IMR-90 (cell line): ENCODE results near the gene CCDC102B. TPM values are rescaled to one million over a fixed set of nuclear protein-coding genes. Genes with fewer than 3 reads are reported as not detected.

Experiments
- ATAC-seq: fragments of 200-7000 bp; cut with Tn5 transposase; 2 replicates; pipeline ENCODE4 v1.9.1; 2020; ENCODE audit warnings: low read depth, mild to moderate bottlenecking, moderate library complexity
- BruUV-seq: library from RNA; stranded (reverse); fragments of 400-500 nt; replicated peaks from 2 replicates; lab custom pipeline; 2021; lab: Mats Ljungman, UMichigan
- CTCF ChIA-PET: fragments of 300-600 bp; formaldehyde crosslinking; extraction: SDS; loops from one replicate; lab custom pipeline; 2021; ENCODE audit warnings: antibody characterized with exemption; lab: Yijun Ruan, JAX
- POLR2A ChIA-PET: fragments of 300-600 bp; sonication (Branson Sonifier 250); formaldehyde crosslinking; loops from one replicate; lab custom pipeline; 2022; ENCODE audit warnings: antibody characterized with exemption; ENCODE audit not compliant: unreplicated experiment; lab: Charles Lee
- DNase-seq: peaks from one replicate; pipeline ENCODE4 v3.0.0; 2013
- H2AFZ ChIP-seq: replicated peaks from 2 replicates; pipeline ENCODE3; 2013; ENCODE audit warnings: low read length, mild to moderate bottlenecking; ENCODE audit not compliant: poor library complexity
- H2AK5ac ChIP-seq: 2 replicates; pipeline ENCODE4 v1.6.1; 2013; ENCODE audit warnings: low read depth, low read length, inconsistent platforms
- H2AK9ac ChIP-seq: replicated peaks from 2 replicates; pipeline ENCODE3; 2013; ENCODE audit warnings: mild to moderate bottlenecking, low read depth, low read length, moderate library complexity; ENCODE audit not compliant: poor library complexity
- H2BK120ac ChIP-seq: 2 replicates; pipeline ENCODE4 v1.6.1; 2013; ENCODE audit warnings: low read depth, low read length, inconsistent platforms
- H2BK15ac ChIP-seq: 3 replicates; pipeline ENCODE4 v1.6.1; 2013; ENCODE audit warnings: low read depth, low read length, inconsistent platforms
- H2BK20ac ChIP-seq: 2 replicates; pipeline ENCODE4 v1.6.1; 2013; ENCODE audit warnings: low read depth, mild to moderate bottlenecking, inconsistent platforms, low read length, moderate library complexity
- H2BK5ac ChIP-seq: 2 replicates; pipeline ENCODE4 v1.6.1; 2013; ENCODE audit warnings: mild to moderate bottlenecking, low read depth, low read length, inconsistent platforms; ENCODE audit not compliant: poor library complexity, severe bottlenecking
- H3K14ac ChIP-seq: replicated peaks from 2 replicates; pipeline ENCODE4 v1.6.1; 2013; ENCODE audit warnings: low read depth, low read length, inconsistent platforms
- H3K18ac ChIP-seq: 2 replicates; pipeline ENCODE4 v1.6.1; 2013; ENCODE audit warnings: low read depth, low read length, control low read depth
- H3K23ac ChIP-seq: 2 replicates; pipeline ENCODE4 v1.6.1; 2013; ENCODE audit warnings: low read depth, low read length, inconsistent platforms
- H3K27ac ChIP-seq: 2 replicates; pipeline ENCODE4 v1.5.1; 2013; ENCODE audit warnings: mild to moderate bottlenecking, control low read depth, low read length; ENCODE audit not compliant: insufficient read depth
- H3K27me3 ChIP-seq: 2 replicates; pipeline ENCODE4 v1.6.1; 2013; ENCODE audit warnings: low read length; ENCODE audit not compliant: control insufficient read depth, insufficient read depth
- H3K36me3 ChIP-seq: 2 replicates; pipeline ENCODE4 v1.6.1; 2013; ENCODE audit warnings: low read length, mixed read lengths; ENCODE audit not compliant: control insufficient read depth, insufficient read depth
- H3K4ac ChIP-seq: 2 replicates; pipeline ENCODE4 v1.6.1; 2013; ENCODE audit warnings: low read depth, low read length, inconsistent platforms
- H3K4me1 ChIP-seq: 2 replicates; pipeline ENCODE4 v1.6.1; 2013; ENCODE audit warnings: low read length, mixed read lengths; ENCODE audit not compliant: control insufficient read depth, insufficient read depth
- H3K4me2 ChIP-seq: 2 replicates; pipeline ENCODE4 v1.6.1; 2013; ENCODE audit warnings: low read depth, mild to moderate bottlenecking, control low read depth, low read length, moderate library complexity
- H3K4me3 ChIP-seq: 2 replicates; pipeline ENCODE4 v1.5.1; 2013; ENCODE audit warnings: low read depth, mild to moderate bottlenecking, control low read depth, low read length, moderate library complexity; ENCODE audit not compliant: insufficient read depth
- H3K56ac ChIP-seq: 2 replicates; pipeline ENCODE4 v1.6.1; 2013; ENCODE audit warnings: low read length, inconsistent platforms; ENCODE audit not compliant: insufficient read depth; ENCODE audit errors: extremely low read depth
- H3K79me1 ChIP-seq, 2 experiments: 2 replicates each; pipeline ENCODE4 v1.6.1; 2013; ENCODE audit warnings: low read length in 2 of 2, inconsistent platforms in 1 of 2, low read depth in 1 of 2
- H3K9ac ChIP-seq: 2 replicates; pipeline ENCODE4 v1.6.1; 2013; ENCODE audit warnings: low read depth, low read length, control low read depth
- H3K9me1 ChIP-seq: 2 replicates; pipeline ENCODE4 v1.6.1; 2013; ENCODE audit warnings: low read length, inconsistent platforms; ENCODE audit not compliant: insufficient read depth
- H3K9me3 ChIP-seq: 2 replicates; pipeline ENCODE4 v1.6.1; 2013; ENCODE audit warnings: low read length; ENCODE audit not compliant: control insufficient read depth, insufficient read depth
- H4K20me1 ChIP-seq: 2 replicates; pipeline ENCODE4 v1.6.1; 2013; ENCODE audit warnings: low read length, inconsistent platforms; ENCODE audit not compliant: insufficient read depth
- H4K5ac ChIP-seq: 2 replicates; pipeline ENCODE4 v1.6.1; 2013; ENCODE audit warnings: mild to moderate bottlenecking, low read depth, low read length, control low read depth
- H4K8ac ChIP-seq, 2 experiments: 2 replicates each; pipeline ENCODE4 v1.6.1; 2013; ENCODE audit warnings: low read depth in 2 of 2, low read length in 2 of 2, control low read depth in 1 of 2, inconsistent platforms in 1 of 2
- H4K91ac ChIP-seq: 2 replicates; pipeline ENCODE4 v1.6.1; 2013; ENCODE audit warnings: low read depth, low read length, inconsistent platforms; ENCODE audit not compliant: insufficient read depth
- CEBPB ChIP-seq: IDR thresholded peaks from 2 replicates; pipeline ENCODE4 v1.6.1; 2012; ENCODE audit warnings: low read depth, low read length, improper control_type of control experiment
- CHD1 ChIP-seq: IDR thresholded peaks from 2 replicates; pipeline ENCODE4 v1.6.1; 2012; ENCODE audit warnings: low read depth, low read length, improper control_type of control experiment
- MAFK ChIP-seq: IDR thresholded peaks from 2 replicates; pipeline ENCODE4 v1.6.1; 2012; ENCODE audit warnings: low read depth, low read length, improper control_type of control experiment
- POLR2A ChIP-seq: IDR thresholded peaks from 2 replicates; pipeline ENCODE4 v1.6.1; 2012; ENCODE audit warnings: mild to moderate bottlenecking, low read depth, low read length
- RAD21 ChIP-seq: IDR thresholded peaks from 2 replicates; pipeline ENCODE4 v1.6.1; 2012; ENCODE audit warnings: low read length, improper control_type of control experiment
- RCOR1 ChIP-seq: IDR thresholded peaks from 2 replicates; pipeline ENCODE4 v1.6.1; 2012; ENCODE audit warnings: mild to moderate bottlenecking, low read length, improper control_type of control experiment; ENCODE audit not compliant: insufficient replicate concordance
- WGBS, 2 experiments: methylation state at CpG; one replicate each; pipeline versions ENCODE4 v1.1.5 to v1.1.7; 2013; ENCODE audit warnings: missing lambda C conversion rate in 2 of 2; ENCODE audit not compliant: insufficient read length in 1 of 2; ENCODE audit errors: extremely low coverage in 2 of 2; 5-methylcytosine and 5-hydroxymethylcytosine counted together
- dilution Hi-C: fragments of 300-500 bp; cut with HindIII; formaldehyde crosslinking; loops from one replicate; pipeline ENCODE4 v1.14.3; 2018; ENCODE audit warnings: low sequenced_read_pairs; ENCODE audit not compliant: unreplicated experiment
- in situ Hi-C: fragments of 300-500 bp; cut with MboI; formaldehyde crosslinking; loops from 3 replicates; pipeline ENCODE4 v1.14.3; 2019; ENCODE audit warnings: low sequenced_read_pairs, inconsistent platforms, mixed read lengths
- intact Hi-C: fragments of 100-400 bp; cut with micrococcal nuclease; formaldehyde crosslinking; loops from 2 replicates; pipeline ENCODE4 v1.10.0; 2022
- polyA plus RNA-seq, 3 experiments: library from polyadenylated mRNA; depleted of rRNA; stranded (reverse); fragments of >200 nt; gene quantifications; 2 replicates each; pipeline ENCODE4 v1.2.3, GENCODE V29; 2012; ENCODE audit warnings: low replicate concordance in 1 of 3
- total RNA-seq: library from RNA; depleted of rRNA; stranded (reverse); fragments of >200 nt; gene quantifications from 2 replicates; pipeline ENCODE4 v1.2.3, GENCODE V29; 2012
- TF ChIP-seq, protein P1 (sequence below): conservative IDR thresholded peaks from 2 replicates; pipeline ENCODE4 v1.5.1; 2012; ENCODE audit warnings: mild to moderate bottlenecking, low read depth, low read length, improper control_type of control experiment

CCDC102B gene
- total and polyA plus RNA-seq, 2 of the 4 experiments (the other 2 are of a cell fraction), result 0.54 to 1.4 TPM

DNA sequence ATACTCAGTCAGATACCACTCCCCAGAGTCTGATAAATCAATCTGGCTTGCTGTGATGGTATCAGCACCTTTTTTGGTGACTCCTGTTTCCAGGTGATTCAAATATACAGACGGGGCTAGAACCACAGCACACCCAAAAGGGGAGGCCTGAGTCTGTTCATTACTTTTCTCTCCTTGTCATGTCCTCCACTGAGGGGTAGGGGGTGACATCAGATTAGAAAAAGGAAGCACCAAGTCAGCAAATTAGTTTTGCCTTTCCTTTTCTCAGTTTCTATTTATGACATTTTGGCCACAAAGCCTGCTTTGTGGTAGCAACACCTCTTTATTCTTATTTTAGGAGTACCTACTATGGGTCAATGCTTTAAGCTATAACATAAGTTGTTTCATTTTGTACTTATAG lies 127.4 kb downstream of the CCDC102B start:
- Histone ChIP-seq H2BK120ac (no peak overlapping the region), H2BK20ac (no peak overlapping the region), H4K20me1 (no peaks in the 10 kb centered on the region), H3K56ac (no peak overlapping the region), H3K4me2 (no peak overlapping the region), H3K9me3 (no peaks in the 10 kb centered on the region), H3K9me1 (no peaks in the 10 kb centered on the region), H4K91ac (no peak overlapping the region), H3K9ac (no peak overlapping the region), H3K4me1 (no peaks in the 10 kb centered on the region), H3K27me3 (no peaks in the 10 kb centered on the region; the same call in 1 of the 2 replicates), H2AK9ac (no peak overlapping the region), H3K23ac (no peak overlapping the region), H2AK5ac (no peak overlapping the region), H2AFZ (no peak overlapping the region), H3K14ac (no peak overlapping the region), H3K4me3 (no peak overlapping the region), H2BK15ac (no peak overlapping the region), H4K5ac (no peak overlapping the region), H3K79me1 (no peaks in the 10 kb centered on the region), H3K18ac (no peak overlapping the region), H2BK5ac (no peak overlapping the region), H4K8ac (no peak overlapping the region), H3K27ac (no peak overlapping the region), H3K4ac (no peak overlapping the region), H3K36me3 (no peaks in the 10 kb centered on the region)
- POLR2A ChIA-PET, result no interaction called here
- no CpG with 5 or more reads among the region's 1 CpG for WGBS, 2 experiments
- TF ChIP-seq CHD1 (no peak), CEBPB (no peak), RCOR1 (no peak), POLR2A (no peak), RAD21 (peak; percentile 33; the same call in 1 of the 2 replicates), MAFK (peak; percentile 45)
- TF ChIP-seq, protein P1, sequence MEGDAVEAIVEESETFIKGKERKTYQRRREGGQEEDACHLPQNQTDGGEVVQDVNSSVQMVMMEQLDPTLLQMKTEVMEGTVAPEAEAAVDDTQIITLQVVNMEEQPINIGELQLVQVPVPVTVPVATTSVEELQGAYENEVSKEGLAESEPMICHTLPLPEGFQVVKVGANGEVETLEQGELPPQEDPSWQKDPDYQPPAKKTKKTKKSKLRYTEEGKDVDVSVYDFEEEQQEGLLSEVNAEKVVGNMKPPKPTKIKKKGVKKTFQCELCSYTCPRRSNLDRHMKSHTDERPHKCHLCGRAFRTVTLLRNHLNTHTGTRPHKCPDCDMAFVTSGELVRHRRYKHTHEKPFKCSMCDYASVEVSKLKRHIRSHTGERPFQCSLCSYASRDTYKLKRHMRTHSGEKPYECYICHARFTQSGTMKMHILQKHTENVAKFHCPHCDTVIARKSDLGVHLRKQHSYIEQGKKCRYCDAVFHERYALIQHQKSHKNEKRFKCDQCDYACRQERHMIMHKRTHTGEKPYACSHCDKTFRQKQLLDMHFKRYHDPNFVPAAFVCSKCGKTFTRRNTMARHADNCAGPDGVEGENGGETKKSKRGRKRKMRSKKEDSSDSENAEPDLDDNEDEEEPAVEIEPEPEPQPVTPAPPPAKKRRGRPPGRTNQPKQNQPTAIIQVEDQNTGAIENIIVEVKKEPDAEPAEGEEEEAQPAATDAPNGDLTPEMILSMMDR, result peak; percentile 23; the same call in 1 of the 2 replicates
- CTCF ChIA-PET, result interaction anchor here (1.1 kb wide), 1 partner anchor 17 kb away, joined by 4 read pairs; no protein-coding TSS in a partner anchor
- in situ Hi-C loops (no loop called here), dilution Hi-C loops (no loop called here), intact Hi-C loops (loop anchor here (5.0 kb wide), 1 partner anchor 1147 kb away; no protein-coding TSS in a partner anchor)
- ATAC-seq (no peak), DNase-seq (no peak)
- no TSS peak for BruUV-seq
